HL-60/S4 (cell line): Measurements from ENCODE around the gene ABLIM1.

Source experiments
- in situ Hi-C: fragments of 300-500 bp; cut with MboI; formaldehyde crosslinking; loops from 2 replicates; pipeline ENCODE4 v1.14.3; 2022; ENCODE audit warnings: low sequenced_read_pairs

ABLIM1 gene

DNA sequence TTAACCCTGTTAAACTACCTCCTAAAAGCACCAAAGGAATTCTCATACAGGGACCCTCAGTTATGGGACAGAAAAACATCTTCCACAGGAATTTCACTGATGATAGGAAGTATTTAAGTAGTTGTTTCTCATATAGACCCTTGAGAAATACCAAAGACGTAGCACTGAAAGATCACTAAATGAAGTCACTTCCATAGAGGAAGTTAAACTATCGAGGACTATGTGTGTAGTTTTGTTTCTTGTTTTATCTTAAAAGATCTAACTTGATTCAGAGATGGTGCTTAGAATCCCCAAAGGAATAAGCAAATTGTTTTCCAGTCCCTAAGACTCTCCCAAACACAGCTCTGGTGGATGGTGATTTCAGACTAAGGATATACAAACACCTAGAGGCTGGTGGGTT is 159.0 kb downstream of the ABLIM1 start:
- in situ Hi-C loops, result no loop called here

DNA sequence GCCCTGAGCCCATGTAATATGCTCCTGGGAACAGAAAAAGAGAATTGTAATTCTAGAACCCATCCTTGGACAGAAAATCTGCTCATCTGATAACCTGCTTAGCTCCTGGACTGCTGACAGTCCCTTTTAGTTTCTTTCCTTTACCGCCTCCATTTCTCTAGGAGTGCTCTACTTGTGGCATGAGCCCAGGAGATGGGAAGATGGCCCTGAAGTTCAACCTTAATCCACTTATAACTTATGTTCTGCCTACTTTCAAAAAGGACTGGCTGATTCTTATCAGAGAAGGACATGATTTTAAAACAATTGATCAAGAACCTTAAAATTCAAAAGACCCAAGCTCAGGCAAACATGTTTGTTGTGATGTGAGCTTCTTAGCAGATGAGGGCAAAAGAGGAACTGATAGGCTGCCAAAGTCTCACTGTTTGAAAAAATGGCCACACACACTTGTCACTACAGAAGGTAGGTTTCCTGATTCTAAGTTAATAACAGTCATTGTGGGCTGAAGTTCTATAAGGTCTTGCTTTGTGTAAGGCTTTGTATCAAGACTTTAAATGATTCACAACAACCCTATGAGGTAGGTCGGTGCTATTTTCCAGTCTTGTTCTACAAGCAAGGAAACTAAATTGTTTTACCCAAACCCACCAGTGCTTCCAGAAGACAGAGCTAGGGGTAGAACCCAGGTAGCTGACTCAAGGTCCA is 159.5 kb downstream of the ABLIM1 start:
- in situ Hi-C loops, result no loop called here

DNA sequence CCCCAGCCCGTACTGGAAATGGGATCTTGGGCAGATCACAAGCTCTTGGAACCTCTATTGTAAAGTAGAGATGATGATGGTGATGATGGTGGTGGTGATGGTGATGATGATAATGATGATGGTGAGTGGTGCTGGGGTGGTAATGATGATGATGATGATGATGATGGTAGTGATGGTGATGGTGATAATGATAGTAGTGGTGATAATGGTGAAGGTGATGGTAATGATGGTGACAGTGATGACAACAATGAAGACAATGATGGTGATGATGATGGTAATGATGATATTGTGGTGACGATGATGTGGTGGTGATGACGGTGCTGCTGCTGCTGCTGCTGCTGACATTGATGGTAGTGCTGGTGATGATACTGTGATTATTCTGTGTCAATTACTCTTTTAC is 162.8 kb downstream of the ABLIM1 start:
- in situ Hi-C loops, result no loop called here

DNA sequence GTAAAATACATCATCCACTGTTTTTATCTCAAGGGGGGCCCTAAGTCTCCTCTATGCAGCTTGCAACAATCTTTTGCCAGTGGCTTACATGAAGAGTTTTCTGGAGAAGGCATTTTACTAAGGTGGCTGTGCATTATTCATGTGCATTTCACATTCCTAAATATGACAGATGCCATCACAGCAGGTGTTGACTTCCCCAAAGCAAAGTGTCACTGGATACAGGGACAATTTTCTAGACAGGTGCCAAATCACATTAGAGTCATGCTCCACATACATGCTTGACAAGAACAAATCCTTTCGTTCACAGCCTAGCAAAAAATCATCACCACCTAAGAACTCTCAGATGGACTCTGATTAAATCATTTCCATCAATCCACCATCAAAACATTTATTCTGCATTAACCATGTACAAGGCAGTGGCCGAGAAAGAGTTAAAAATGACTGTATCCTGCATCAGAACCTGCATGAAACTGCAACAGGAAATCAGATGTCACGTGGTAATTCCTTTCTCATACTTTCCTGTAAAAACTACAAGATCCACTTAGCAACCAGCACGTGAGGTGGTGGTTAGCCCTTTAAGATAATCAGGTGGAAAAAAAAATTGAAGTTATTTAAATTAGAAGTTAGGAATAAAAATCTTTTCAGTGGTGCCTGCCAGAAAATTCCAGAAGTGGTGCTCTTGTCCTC is 165.6 kb downstream of the ABLIM1 start:
- in situ Hi-C loops, result no loop called here

DNA sequence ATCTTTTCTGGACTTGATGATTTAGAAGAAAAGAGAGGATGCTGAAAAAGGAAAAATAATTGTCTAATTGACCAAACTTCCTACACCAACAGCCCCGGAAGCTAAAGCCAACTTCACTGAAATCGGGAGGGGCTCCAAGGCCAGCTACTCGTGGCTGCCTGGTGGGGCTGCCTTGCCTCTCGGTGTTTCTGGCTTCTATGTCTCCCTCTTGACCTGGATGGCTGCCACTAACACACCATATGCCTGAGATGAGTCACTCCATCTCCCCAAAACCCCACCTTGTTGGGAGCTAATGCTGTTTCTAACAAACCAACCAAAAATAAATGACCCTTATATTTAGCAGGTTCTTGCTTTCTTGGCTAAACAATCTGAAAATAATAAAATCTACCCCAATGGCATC is 166.1 kb downstream of the ABLIM1 start:
- in situ Hi-C loops, result no loop called here

DNA sequence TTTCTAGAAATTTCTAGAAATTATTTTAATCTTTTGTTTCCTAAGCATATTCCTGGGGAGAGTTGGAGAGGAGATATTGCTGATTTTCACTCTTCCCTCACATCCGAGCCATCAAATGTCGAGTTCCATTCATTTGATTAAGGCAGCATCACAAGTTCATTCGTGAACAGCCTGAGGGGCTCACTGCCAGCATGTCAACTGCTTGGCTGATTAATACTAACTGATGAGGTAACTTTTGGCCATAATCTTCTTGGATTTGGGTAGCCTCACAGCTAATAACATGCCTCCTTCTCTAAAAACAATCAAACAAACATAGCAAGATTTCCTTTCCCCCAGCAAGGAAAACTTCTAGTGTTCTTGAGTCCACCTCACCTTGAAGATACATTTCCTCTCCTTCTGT is 166.7 kb downstream of the ABLIM1 start:
- in situ Hi-C loops, result no loop called here

DNA sequence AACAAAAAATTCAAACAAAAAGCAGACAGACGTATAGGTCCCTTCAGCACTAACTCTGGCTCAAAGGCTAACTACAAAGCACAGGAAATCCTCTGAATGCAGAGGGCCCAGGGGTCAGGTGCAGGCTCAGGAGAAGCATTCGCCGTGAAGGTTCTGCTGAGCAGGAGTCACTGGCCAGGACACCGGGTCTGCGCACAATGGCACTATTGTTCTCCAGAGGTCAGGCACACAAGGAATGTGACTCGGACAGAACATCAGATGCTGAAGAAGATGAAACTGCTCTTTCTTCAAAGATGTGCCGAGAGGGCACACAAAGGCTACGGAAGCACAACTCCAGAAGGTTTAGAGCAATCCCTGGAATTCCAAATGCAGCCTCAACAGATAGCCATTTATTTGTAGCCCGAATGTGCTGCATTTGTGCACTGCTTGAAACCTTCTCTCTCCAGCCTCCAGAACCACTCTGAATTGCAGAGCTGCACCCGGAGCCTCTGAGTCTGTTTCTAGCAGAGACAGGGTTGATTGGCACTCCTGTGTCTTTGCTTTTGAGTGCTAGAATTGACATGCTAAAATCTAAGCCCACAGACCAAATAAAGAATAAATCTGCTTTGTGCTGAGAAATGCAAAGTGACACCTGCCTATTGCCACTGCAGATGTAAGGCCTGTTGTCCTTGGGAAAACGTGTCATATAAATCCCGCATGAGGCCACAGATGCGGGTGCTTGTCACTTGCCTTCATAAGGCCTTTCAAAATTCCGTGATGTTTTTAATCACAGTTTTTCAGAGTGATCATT is 168.4 kb downstream of the ABLIM1 start:
- in situ Hi-C loops, result no loop called here

DNA sequence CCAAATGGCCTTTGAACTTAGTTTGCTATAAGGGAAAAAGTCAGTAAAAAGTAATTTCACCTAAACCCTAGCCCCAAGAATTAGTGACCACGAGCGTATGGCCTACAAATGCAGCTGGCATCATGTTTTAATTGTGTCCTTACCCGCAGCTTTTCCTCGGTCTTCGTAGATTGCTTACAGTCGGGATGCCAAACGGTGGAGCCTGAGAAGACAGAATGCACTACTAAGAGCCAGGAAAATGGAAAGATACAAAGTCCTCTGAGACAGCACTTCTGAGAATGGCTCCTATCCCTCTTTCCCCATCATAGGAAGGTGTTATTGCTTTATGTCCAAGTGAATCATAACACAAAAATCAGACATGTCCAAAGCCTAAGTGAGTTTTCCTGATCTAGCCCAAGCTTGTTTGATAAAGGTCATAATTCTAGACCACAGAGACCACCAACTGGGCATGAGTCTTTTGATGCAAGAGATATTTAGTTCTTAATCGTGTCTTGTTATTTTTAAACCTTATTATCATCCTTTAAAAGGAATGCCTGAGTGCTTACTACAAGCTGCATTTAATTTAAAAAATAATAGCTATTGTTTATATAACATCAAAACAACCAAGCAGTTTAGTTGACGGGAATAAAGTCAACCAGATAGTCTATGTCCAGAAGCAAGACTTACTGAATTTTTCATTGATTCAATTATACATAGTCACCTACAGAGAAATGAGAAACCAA is 170.1 kb downstream of the ABLIM1 start:
- in situ Hi-C loops, result no loop called here

DNA sequence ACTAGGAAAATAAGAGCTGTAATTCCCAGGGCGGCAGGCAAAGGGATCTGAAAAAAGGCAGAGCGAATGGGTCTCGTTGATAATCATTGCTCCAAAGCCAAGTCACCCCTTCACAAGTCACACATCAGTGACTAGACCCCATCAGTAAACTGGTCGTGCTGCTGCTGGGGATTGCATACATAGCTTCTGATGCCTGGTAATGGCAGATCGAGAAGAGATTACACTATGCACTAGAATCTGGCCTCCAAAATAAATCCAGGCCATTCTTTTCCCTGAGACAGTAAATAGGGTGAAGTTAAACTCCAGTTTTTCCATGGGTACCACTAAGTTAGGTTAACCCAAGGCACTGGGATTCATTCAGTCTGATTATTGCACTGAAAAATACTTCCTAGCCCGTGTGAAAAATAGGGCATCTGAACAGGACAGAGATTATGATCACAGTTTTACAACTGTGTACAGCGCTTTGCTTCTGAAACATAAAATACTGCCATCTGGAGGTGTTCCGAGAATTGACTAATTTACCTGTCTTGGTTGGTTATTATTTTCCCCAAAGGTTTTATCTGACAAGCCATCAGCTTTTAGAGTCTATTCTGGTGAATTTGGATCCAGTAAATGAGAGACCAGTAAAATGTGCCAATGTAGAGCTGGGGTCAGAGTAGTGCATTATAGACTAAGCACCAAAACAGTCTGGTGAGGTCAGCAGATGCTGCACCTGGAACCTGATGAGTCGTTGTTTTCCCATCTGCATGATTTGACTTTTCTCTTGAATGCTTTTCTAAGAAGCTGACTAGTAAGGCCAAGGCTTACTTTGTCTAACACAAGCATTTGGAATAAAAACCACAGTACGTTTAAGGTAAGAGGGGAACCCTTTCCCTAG is 170.9 kb downstream of the ABLIM1 start:
- in situ Hi-C loops, result no loop called here

DNA sequence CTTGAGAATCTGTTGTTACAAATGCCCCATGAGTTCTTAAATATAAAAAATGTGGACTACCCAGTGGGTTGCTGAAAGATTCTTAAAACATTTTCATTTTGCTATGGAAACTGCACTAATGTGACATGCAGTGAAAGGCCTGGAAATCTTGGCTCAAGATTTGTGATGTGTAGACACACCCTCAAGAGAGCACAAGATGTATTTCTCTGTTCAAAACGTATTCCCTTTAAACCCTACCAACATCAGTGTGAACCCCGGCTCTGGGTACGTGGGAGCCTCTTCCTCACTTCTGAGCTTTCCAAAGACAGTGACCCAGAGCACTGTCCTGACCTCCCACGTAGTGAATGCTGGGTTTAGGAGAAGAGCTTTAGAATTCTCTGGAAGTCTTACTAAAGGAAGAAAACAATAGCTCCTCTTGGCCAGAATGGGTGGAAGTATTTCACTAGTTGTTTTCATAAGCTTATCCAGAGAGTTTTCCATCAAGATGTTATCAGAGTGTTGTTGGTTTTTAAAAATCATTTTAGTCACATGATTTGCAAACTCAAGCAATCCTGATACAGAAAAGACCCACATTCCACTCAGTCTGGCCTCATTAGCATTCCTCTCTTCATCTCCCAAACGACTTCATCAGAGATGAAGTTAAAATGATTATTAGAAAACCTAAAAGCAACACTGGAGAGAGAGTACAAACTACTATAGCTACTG is 172.2 kb downstream of the ABLIM1 start:
- in situ Hi-C loops, result no loop called here

DNA sequence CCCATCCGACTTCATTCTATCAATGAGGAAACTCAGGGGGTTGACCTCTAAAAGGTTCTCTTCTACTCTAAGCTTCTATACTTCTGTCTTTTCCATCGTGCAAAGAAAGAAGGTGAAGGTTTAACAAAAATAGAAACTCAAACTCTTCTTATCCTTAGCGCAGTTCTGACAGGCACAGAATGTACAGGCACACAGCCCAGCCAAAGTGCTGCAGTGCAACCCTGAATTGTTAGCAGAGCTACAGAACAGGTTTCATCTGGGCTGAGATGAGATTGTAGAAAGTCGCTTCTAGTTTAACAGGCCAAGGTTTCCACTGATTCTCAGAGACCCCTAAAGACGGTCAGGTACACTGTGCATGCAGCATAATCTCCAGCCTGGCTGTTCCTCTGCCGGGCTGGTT is 174.5 kb downstream of the ABLIM1 start:
- in situ Hi-C loops, result no loop called here

DNA sequence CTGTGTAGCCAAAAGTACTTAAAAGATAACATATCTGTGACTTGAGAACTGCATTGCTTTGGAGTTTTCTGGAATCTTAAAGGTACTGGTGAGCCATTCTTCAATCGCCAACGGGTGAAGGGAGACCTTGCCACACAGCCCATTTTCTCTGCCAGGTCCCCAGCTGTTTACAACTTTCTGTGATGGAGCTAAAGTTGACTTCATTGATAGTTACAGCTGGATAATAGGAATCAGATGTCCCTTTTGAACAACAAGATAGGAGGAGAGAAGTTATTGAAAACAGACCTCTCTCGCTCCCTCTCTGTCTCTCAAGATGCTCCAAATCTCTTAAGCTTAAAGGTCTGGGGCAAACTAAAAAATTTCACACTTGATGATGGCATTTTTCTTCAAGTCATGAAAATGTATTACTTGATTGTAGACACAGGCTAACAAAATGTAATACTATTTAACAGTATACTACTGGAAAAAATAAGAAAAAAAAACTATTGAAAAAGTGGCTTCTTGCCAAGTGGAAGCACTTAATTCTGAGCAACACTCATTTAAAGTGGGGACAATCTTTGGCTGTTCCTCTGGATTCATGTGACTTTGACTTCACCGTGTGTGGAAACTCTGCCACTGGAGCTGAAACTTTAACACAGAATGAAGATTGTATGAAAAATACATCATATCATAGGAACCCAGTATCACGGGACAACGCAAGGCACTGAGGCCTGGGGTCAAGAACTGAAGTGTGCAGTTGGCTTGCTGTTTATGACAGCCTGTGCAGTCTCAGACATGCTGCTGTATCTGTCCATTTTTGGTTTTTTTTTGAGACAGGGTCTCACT is 175.4 kb downstream of the ABLIM1 start:
- in situ Hi-C loops, result no loop called here

DNA sequence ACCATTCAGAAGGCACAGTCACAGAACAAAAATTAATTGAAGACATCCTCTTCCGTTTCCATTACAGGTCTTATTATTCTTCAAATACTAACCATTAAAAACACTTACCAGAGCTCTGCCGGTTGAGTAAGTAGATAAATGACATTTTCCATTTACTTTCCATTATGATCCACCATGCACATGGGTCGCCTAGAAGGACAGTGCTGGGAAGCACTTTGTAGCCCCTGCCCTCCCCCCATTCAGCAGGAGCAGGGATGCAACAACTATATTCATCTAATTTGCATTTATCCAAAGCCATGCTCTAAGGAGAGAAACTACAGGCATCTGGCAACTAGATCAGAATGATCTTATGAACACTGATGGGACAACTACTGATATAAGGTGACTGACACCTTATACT is 177.0 kb downstream of the ABLIM1 start:
- in situ Hi-C loops, result no loop called here

DNA sequence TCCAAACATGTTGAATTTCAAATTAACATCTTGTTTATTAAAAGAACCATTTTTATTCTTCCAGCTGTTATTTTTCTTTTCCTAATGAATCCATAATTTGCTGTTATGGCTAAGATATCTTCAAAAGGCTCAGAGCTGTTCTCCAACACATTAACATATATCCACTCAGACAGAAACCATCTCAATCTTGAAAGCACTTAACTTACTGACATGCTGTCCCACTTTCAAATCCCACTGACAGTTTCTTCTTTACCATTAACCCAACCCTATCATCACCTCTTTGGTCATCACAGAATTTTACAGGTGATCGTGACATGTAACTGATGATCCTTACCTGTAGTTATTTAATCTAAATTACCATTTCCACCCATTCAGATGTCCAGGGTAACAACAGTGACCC is 178.2 kb downstream of the ABLIM1 start:
- in situ Hi-C loops, result loop anchor here (10.0 kb wide), 1 partner anchor 65 kb away; no protein-coding TSS in a partner anchor

DNA sequence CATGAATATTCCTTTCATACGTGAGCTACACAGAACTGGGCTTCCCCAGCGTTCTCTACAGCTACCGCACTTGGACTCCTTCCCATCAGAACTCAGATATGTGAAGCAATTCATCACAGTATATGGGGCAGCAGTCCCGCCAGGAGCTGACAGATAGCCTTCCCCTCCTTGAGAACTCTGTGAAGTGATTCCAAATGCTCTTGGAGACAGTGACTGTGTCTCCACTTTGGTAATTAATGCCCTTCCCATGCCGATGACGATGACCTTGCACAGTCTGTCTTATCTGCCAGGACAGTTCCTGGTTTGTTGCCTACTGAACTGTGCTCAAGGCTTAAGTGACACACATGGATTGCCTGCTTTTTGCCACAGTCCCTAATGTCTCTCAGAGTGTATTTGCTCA is 178.8 kb downstream of the ABLIM1 start:
- in situ Hi-C loops, result loop anchor here (10.0 kb wide), 1 partner anchor 65 kb away; no protein-coding TSS in a partner anchor

DNA sequence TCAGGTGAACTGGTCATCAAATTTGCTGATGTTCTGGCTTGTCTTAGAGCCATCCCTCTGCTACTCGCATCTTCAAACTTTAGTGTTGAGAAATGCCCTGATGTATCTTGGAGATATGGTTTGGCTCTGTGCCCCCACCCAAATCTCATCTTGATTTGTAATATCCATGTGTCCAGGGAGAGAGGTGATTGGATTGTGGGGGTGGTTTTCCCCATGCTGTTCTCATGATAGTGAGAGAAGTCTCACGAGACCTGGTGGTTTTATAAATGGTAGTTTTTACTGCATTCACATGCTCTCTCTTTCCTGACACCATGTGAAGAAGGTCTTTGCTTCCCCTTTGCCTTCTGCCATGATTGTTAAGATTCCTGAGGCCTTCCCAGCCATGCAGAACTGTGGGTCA is 179.8 kb downstream of the ABLIM1 start:
- in situ Hi-C loops, result loop anchor here (10.0 kb wide), 1 partner anchor 67 kb away; no protein-coding TSS in a partner anchor

DNA sequence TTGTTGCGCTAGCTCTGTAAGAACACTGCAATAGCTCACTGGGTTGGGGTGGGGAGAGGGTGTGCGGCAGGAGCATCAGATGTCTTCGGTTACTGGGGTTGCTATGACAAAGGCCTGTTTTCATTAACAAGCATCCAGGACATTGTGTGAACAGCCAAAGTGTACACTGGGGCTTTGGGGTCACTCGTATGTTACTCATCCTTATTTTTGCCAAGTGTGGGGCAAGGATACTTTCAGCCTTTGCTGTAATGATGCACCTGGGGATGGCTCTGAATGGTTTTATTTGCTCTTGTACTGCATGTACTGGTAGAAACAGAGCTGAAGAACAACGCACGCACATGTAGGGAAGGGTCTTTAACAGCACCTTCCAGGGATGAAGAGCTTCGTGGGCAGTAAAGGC is 180.8 kb downstream of the ABLIM1 start:
- in situ Hi-C loops, result loop anchor here (10.0 kb wide), 1 partner anchor 68 kb away; no protein-coding TSS in a partner anchor

DNA sequence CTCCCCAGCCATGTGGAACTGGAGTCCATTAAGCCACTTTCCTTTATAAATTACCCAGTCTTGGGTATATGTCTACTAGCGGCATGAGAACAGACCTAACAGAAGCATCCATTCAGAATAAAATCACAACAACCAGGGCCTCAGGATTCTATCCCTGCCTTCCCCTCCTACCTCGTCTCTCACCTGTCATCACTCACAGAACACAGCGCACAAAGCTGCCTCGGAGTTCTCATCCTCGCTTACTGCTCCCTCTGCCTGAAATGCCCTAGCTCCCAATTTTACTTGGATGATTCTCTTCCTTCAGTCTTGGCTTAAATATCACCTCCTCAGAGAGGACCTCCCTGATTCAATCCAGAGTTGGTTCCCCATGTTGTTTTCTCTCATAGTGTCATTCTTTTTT is 183.1 kb downstream of the ABLIM1 start:
- in situ Hi-C loops, result loop anchor here (10.0 kb wide), 1 partner anchor 70 kb away; no protein-coding TSS in a partner anchor
